PC-3 (cell line): ENCODE results near the gene MTX1.
"Not testable (repeated sequence)": the region's sequence is repeated elsewhere in the genome, so short reads cannot be mapped to it uniquely, and the experiment has no call there.

Experiments
- CTCF ChIP-seq: fragments of 300-600 bp; sonication (generic); conservative IDR thresholded peaks from 2 replicates; pipeline ENCODE4 v1.5.1; 2017; ENCODE audit warnings: antibody characterized with exemption, low read depth, mild to moderate bottlenecking, low read length
- EZH2phosphoT487 ChIP-seq: fragments of 300-600 bp; sonication (generic); IDR thresholded peaks from 2 replicates; pipeline ENCODE4 v1.6.1; 2018; ENCODE audit warnings: mild to moderate bottlenecking, antibody characterized with exemption, low read length, borderline replicate concordance

GRCh38 chr1:155220211-155220965 is 11.9 kb downstream of the MTX1 start:
- not testable (repeated sequence) for TF ChIP-seq CTCF, EZH2phosphoT487
